Measurements from ENCODE around the gene EXOSC7. TPM values are rescaled to one million over a fixed set of nuclear protein-coding genes. Genes with fewer than 3 reads are reported as not detected.
A peak's percentile ranks its signal among the peaks of the same experiment; 100 is the strongest.

Gene EXOSC7
- total RNA-seq, 4 donors from 2014 or later: 57.4 to 80.3 (median 60.9) TPM

DNA sequence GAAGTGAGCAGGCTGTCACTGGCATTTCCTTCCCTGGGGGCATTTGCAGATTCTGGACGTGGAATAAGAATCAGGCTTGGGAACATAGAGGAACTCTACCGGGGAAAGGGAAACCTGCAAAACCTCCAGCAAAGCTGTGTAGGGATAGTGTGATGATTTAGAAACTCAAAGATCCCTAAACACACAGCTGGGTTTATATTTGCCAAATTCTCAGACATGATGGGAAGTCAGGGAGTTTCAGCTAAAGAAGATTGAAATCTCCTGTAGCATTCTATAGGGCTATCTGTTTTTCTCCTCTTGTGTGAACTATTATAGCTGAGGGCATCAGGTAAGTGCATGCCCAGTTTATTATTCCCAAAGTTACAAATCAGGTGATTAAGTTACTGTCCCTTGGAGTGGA, 40.9 kb downstream of the EXOSC7 start:
- no peak for TF ChIP-seq POLR2A (IDR thresholded peaks at IDR 0.05)
- TF ChIP-seq, protein P1, sequence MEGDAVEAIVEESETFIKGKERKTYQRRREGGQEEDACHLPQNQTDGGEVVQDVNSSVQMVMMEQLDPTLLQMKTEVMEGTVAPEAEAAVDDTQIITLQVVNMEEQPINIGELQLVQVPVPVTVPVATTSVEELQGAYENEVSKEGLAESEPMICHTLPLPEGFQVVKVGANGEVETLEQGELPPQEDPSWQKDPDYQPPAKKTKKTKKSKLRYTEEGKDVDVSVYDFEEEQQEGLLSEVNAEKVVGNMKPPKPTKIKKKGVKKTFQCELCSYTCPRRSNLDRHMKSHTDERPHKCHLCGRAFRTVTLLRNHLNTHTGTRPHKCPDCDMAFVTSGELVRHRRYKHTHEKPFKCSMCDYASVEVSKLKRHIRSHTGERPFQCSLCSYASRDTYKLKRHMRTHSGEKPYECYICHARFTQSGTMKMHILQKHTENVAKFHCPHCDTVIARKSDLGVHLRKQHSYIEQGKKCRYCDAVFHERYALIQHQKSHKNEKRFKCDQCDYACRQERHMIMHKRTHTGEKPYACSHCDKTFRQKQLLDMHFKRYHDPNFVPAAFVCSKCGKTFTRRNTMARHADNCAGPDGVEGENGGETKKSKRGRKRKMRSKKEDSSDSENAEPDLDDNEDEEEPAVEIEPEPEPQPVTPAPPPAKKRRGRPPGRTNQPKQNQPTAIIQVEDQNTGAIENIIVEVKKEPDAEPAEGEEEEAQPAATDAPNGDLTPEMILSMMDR (IDR thresholded peaks at IDR 0.05 in 4 of 5, conservative IDR thresholded peaks at IDR 0.05 in 1 of 5): no peak
- in situ Hi-C loops (cut with MboI; ENCODE audit: low sequenced_read_pairs in 4 of 4): no loop called here
- peaks cover 19 to 33% of the 10 kb centered on the region in 2 donors for H3K4me1 ChIP-seq

DNA sequence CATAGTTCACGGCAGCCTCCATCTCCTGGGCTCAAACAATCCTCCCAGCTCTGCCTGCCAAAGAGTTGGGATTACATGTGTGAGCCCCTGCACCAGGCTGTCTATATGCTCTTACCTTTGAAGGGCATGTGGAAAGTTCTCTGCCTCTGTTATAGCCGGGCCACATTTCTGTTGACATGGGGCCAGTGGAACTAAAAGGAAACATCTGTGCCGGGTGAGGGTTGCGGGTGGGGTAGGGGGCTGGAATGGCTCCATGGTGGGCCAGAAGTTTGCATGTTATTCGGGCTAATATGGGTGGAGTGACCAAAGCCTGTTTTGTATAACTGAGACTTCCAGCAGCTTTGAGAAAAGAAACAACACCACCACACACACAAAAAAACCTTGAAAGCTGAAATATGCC, 41.8 kb downstream of the EXOSC7 start:
- Histone ChIP-seq H3K27me3 (no peaks in the 10 kb centered on the region), H3K27ac (peak overlapping the region in 1 of 4 donors; percentile 12), H3K9me3 (no peaks in the 10 kb centered on the region), H3K4me1 (peaks cover 14 to 24% of the 10 kb centered on the region in 2 donors), H3K4me3 (no peak overlapping the region), H3K36me3 (peaks cover 0 to 7% of the 10 kb centered on the region in 2 donors)
- intact Hi-C loops (cut with DNase I; ENCODE audit: low total_unique reads): no loop called here
- TF ChIP-seq, protein P1 (IDR thresholded peaks at IDR 0.05 in 4 of 5, conservative IDR thresholded peaks at IDR 0.05 in 1 of 5): no peak
- no peak for TF ChIP-seq POLR2A (IDR thresholded peaks at IDR 0.05)
- in situ Hi-C loops (cut with MboI; ENCODE audit: low sequenced_read_pairs in 4 of 4): no loop called here
- DNase-seq (no peak), ATAC-seq (no peak)

More for the DNA sequence above, 40.9 kb downstream of the EXOSC7 start:
- H3K36me3 ChIP-seq: peaks cover 0 to 7% of the 10 kb centered on the region in 2 donors
- intact Hi-C loops (cut with DNase I; ENCODE audit: low total_unique reads): no loop called here
- H3K27ac ChIP-seq: no peak overlapping the region
- no peak for DNase-seq
- no peaks in the 10 kb centered on the region for H3K9me3 ChIP-seq
- no peak for ATAC-seq
- no peaks in the 10 kb centered on the region for H3K27me3 ChIP-seq
- H3K4me3 ChIP-seq: no peak overlapping the region

DNA sequence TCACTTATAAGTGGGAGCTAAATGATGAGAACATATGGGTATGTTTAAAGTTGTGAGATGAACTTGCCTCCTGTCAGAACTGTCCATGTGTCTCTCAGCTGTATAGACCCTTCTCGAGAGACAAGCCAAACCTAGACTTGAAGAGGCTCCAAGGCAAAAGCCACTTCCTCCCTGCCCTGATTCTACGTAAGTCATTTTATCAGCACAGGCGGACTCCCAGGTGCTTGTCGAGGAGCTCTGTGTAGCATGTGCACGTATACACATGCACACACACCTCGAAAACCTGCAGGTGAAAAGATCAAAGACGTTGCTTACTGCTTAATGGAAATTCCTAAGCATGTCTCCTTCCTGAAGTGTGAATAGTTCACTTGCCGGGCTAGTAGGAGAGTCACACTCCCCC, 44.5 kb downstream of the EXOSC7 start:
- no peak overlapping the region for H3K27ac ChIP-seq
- intact Hi-C loops (cut with DNase I; ENCODE audit: low total_unique reads): no loop called here
- in situ Hi-C loops (cut with MboI; ENCODE audit: low sequenced_read_pairs in 4 of 4): no loop called here
- H3K4me3 ChIP-seq: no peak overlapping the region
- no peak for TF ChIP-seq POLR2A (IDR thresholded peaks at IDR 0.05)
- TF ChIP-seq, protein P1 (IDR thresholded peaks at IDR 0.05 in 4 of 5, conservative IDR thresholded peaks at IDR 0.05 in 1 of 5): no peak
- H3K9me3 ChIP-seq: no peaks in the 10 kb centered on the region
- no peaks in the 10 kb centered on the region for H3K36me3 ChIP-seq
- DNase-seq (no peak), ATAC-seq (no peak)
- H3K27me3 ChIP-seq: no peaks in the 10 kb centered on the region
- H3K4me1 ChIP-seq: peaks cover 15 to 31% of the 10 kb centered on the region in 2 donors

DNA sequence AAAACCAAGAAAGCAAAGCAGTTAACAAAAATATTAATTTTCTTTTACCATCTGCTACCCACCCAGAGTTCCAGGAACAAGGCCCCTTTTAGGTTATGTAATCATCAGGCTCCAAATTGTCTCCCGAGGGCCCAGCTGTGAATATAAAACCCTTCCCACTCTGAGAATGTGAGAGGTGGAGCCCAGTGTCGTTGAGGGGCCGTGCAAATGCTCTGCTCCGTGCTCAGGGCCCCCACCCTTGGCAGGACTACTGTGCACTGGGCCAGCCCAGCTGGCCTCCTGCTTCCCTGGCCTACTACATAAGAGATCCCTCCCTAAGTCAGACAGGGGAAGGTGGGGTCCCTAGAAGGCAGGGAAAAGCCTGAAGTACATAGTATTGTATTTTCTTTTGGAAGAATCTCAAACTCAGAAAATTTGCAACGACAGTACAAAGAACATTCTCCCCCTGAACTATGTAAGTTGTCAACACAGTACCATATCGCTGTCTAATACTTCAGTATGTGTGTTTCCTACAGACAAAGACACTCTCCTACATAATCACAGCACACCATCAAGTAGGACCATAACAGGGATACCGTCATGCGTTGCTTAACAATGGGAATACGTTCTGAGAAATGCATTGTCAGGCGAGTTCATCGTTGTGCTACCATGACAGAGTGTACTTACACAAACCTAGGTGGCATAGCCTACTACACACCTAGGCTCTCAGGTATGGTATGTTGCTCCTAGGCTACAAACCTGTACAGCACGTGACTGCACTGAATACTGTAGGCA, 45.7 kb downstream of the EXOSC7 start:
- in situ Hi-C loops (cut with MboI; ENCODE audit: low sequenced_read_pairs in 4 of 4): no loop called here
- H3K4me1 ChIP-seq: peaks cover 26 to 41% of the 10 kb centered on the region in 2 donors
- DNase-seq (peak in 1 of 2 donors; percentile 48), ATAC-seq (peak; percentile 37 to 39)
- intact Hi-C loops (cut with DNase I; ENCODE audit: low total_unique reads): no loop called here
- H3K4me3 ChIP-seq: no peak overlapping the region
- TF ChIP-seq, protein P1 (IDR thresholded peaks at IDR 0.05 in 4 of 5, conservative IDR thresholded peaks at IDR 0.05 in 1 of 5): no peak
- no peak for TF ChIP-seq POLR2A (IDR thresholded peaks at IDR 0.05)
- H3K36me3 ChIP-seq: no peaks in the 10 kb centered on the region
- H3K27me3 ChIP-seq: no peaks in the 10 kb centered on the region
- no peaks in the 10 kb centered on the region for H3K9me3 ChIP-seq
- peak overlapping the region in 1 of 4 donors; percentile 14 for H3K27ac ChIP-seq
